Testis (tissue), 2 donors: ENCODE data around the gene TM9SF4.

ENCODE experiments used
- POLR2A ChIP-seq: fragments of 450-650 bp; IDR thresholded peaks from one replicate; pipeline ENCODE4 v1.6.1; 2017; ENCODE audit warnings: antibody characterized with exemption, mild to moderate bottlenecking, moderate library complexity
- TF ChIP-seq, protein P1 (sequence below), 3 experiments: fragments of 450-650 bp in 2 of 3; fragments of 200-600 bp in 1 of 3; sonication (generic) in 1 of 3; IDR thresholded peaks; one replicate each; pipeline ENCODE4 v1.5.1; 2016 to 2019; ENCODE audit warnings: antibody characterized with exemption in 3 of 3, mild to moderate bottlenecking in 2 of 3, moderate library complexity in 1 of 3

GRCh38 chr20:32195581-32195980 lies 86.1 kb downstream of the TM9SF4 start:
- TF ChIP-seq, protein P1, sequence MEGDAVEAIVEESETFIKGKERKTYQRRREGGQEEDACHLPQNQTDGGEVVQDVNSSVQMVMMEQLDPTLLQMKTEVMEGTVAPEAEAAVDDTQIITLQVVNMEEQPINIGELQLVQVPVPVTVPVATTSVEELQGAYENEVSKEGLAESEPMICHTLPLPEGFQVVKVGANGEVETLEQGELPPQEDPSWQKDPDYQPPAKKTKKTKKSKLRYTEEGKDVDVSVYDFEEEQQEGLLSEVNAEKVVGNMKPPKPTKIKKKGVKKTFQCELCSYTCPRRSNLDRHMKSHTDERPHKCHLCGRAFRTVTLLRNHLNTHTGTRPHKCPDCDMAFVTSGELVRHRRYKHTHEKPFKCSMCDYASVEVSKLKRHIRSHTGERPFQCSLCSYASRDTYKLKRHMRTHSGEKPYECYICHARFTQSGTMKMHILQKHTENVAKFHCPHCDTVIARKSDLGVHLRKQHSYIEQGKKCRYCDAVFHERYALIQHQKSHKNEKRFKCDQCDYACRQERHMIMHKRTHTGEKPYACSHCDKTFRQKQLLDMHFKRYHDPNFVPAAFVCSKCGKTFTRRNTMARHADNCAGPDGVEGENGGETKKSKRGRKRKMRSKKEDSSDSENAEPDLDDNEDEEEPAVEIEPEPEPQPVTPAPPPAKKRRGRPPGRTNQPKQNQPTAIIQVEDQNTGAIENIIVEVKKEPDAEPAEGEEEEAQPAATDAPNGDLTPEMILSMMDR (IDR thresholded peaks at IDR 0.05): no peak
- no peak for TF ChIP-seq POLR2A
